NCI-H2196 (cell line): ENCODE results near the gene PRR20G.
A peak's percentile ranks its signal among the peaks of the same experiment; 100 is the strongest.
"Not testable (repeated sequence)": the region's sequence is repeated elsewhere in the genome, so short reads cannot be mapped to it uniquely, and the experiment has no call there.

Experiments used
- DNase-seq: peaks from one replicate; lab custom pipeline; 2025; ENCODE audit not compliant: unreplicated experiment; lab: John Stamatoyannopoulos, UW

PRR20G gene

DNA sequence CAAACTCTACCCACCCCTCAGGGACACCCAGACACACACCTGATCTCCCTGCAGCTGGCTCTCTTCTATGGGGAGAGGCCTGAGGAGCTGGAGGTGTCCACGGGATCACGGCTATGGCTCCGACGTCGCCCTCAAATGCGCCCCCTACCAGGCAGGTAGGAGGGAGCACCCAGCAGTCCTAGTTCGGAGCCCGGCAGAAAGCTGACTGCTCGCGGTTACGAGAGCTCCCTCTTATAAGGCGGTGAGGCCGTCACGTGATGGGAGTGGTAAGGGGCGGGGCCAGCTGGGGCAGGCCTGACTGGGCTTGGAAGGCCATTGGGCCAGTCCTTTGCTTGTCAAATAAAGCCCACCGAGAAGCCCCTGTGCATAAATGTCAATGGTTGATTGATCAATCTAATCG, at the start of gene PRR20G:
Gene PRR20G (minus strand): TSS at position 207 of the 400 bp plus-strand sequence. CDS start 681 bp downstream, outside the sequence.
- no peak for DNase-seq

DNA sequence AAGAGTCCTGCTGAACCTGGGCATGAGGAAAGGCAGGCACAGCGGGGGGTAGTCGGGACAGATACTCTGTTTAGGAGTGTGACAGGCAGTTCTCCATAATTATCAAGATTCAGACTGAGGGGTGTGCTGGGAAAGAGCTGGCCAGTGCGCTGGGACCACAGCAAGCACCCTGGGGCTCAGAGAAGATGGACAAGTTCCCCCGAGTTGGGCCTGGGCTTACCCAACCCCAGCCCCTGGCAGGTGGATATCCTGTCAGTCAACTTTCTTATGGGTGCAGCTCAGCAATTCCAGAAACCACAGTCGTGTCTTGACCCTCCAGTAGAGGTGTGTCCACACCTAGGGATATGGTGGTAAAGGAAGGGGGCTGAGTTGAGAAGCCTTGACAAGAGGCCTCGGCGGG, 49.2 kb upstream of the PRR20G start:
- no peak for DNase-seq

DNA sequence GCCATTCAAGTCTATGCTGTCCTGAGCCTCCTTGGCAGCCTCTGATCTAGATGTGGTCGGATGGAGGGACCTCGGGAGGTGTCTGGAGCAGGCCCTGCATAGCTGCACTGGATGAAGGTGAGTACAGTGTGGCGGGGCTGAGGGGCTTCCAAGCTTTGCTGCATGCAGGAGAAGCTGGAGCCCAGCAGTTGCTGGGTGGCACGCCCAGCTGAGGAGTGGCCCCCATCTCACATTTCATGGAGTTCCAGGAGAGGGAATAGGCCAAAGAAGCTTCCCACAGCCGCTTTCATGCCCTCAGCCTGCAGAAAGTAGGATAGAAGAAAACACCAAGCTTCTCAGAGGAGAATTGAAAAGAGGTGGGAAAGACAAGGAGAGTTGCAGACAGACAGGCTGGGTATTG, 48.3 kb upstream of the PRR20G start:
- no peak for DNase-seq

DNA sequence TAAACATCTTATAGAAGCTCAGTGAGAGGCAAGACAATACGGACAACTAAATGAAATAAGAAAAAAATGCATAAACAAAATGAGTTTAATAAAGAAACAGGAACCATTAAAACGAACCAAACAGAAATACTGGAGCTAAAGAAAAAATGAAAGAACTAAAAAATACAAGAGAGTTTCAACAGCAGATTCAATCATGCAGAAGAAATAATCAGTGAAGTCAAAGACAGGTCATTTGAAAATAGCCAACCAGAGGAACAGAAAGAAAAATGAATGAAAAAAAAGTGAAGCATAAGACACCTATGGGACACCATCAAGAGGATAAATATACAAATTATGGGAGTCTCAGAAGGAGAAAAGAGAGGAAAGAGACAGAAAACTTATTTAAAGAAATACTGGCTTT, 42.5 kb upstream of the PRR20G start:
- no peak for DNase-seq

DNA sequence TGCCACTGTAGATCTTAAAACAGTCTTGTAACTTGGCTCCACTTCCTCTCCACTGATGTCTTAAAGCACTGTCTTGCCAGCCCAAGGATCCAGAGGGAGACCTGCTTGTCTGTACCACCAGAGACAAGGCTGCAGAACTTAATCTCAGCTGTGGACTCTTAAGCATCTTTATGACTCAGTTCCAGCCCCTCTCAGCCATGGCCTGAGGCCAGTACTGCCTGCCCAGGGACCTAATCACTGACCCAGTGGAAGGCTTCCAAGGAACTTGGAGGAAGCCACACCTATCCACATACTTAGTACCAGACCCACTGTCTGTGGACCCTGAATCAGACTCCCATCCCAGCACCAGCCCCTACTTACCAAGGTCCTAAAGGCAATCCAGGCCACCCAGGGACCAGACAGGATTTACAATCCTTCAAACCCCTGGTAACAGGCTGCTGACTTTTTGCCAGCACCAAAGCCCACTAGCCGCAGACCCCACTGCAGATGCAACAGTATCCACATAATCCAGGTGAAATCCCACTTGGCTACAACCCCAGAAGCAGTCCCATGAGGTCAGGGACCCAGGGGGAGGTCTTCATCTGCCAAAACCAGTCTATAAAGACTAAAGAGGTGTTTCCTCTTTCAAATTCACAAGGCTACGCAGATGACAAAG, 41.9 kb upstream of the PRR20G start:
- no peak for DNase-seq

DNA sequence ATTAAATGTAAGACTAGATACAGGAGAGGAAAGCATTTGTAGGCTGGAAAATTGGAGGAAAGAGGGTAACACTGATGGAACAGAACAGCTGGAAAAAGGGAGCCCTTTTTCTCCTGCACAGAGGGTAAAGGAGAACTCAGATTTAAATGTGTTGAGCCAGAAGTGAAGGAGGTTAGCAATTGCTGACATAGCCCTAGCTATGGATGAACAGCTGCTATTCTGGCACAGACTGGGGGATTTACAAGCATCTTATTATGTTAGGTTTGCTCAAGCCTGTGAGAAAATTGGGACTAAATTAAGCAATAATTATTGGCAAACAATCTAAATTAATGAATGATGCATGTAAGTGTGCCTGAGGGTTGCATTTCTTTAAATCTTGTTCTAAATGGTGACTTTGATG, 40.6 kb upstream of the PRR20G start:
- no peak for DNase-seq

DNA sequence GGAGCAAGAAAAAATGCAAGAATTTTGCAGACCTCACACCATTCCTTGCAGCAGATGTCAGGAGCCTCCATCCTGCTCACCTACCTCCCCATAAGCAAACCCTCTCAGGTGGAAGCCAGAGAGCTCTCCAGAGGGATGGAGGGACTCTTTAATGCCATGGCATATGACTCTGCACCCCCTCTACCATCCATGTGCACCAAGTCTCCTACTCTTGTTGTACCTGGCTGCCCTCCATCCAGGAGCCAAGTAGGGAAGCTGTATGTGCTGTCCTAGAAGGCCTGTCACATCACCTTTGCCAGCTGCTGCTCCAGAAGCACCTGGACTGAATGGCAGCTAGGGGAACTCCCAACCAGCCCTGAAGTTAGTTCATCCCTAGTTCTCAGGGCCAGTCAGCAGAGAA, 38.5 kb upstream of the PRR20G start:
- no peak for DNase-seq

DNA sequence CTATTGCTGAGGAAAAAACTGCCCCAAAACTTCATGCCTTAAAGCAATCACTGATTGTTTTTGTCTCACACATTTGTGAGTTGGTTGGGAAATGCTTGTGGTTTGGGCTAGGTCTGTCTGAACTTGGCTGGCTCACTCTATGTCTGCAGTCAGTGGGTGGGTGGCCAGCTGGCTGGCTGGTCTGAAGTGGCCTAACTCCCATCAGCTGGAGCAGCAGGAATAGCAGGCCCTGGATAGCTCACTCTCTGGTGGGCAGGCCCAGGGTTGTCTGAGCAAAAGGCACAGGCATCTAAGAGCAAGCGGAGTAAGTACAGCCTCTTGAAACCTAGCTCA, 37.7 kb upstream of the PRR20G start:
- no peak for DNase-seq

DNA sequence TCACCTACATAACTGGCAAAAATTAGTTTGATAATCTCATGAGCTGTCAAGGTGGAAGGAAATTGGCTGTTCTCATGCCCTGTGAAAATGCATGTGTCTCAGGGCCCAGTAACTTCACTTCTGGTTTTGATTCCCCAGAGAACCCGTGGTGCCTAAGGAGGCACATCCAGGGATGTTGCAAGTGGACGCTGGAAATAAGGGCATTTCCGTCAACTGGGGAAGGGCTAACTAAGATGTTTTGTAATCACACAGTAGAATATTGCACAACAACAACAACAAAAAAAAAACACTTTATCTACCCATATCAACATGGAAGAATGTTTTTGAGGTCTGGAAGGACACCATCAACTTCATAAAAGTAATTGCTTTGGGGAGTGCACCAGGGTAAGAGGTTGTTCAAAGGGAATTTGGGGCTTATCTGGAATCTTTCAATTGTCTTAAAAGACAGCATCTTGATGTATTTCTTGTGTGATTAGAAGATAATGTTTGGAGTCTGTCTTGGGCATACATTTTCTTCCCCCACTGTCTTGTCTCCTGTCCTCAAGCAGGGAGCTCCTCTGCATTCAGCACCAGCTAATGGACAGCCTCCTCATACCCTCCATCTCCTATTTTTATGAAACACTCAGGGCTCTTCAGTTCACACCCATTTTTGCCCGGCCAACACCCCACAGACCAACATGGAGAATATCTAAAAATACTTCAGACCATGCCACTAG, 37.2 kb upstream of the PRR20G start:
- no peak for DNase-seq

DNA sequence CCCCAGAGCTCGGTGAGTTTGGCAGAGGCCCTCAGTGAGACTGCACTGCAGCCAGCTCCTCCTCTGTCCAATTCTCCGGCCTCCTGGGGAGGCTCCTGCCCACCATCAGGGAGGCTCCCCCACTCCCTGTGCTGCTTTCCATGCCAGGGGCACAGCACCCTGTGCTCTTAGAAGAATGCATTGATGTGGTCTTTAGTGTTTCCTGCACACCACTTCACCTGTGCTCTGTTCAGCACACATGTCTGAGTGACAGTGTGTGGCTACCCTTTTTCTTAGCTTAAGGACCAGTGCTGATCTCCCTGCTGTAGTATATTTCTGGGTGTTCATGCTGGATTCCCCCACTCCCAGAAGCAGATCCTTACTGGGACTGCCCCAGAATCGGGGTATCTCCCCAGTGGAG, 36.2 kb upstream of the PRR20G start:
- DNase-seq: no peak

DNA sequence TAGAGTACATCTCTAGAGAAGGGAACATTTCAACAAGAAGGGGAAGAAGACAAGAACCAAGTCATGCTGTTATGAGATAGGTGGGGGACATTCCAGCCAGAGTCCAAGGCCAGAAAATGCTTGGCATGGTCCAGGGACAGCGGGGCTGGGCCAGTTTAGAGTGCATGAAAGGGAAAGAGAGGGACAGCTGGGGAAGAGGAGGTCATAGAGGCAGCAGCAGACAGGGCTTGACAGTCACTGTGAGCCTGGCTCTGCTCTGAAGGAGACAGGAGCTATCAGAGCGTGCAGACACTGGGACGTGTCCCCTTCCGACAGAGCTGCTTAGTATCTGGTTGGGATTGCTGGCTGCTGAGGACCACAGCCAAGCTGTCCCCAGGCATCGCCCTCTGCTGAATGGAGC, 35.7 kb upstream of the PRR20G start:
- DNase-seq: no peak

DNA sequence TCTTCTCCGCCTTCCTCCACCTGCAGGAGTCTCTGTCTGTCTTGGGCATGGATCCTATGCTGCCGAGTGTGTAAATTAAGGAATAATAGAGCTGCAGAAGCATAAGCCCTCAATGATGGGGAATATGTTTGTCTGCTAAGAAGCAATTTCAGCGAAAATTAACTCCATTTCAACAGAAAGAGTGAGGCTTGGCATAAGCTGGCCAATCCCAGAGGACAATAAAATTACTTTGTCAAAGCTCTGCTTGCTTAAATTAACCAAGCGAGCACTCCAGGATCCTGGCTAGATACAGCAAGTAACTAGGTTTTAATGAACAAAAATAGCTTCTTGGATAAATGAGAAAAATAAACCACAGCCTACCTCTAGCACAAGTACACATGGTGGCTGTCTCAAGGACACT, 33.5 kb upstream of the PRR20G start:
- no peak for DNase-seq

DNA sequence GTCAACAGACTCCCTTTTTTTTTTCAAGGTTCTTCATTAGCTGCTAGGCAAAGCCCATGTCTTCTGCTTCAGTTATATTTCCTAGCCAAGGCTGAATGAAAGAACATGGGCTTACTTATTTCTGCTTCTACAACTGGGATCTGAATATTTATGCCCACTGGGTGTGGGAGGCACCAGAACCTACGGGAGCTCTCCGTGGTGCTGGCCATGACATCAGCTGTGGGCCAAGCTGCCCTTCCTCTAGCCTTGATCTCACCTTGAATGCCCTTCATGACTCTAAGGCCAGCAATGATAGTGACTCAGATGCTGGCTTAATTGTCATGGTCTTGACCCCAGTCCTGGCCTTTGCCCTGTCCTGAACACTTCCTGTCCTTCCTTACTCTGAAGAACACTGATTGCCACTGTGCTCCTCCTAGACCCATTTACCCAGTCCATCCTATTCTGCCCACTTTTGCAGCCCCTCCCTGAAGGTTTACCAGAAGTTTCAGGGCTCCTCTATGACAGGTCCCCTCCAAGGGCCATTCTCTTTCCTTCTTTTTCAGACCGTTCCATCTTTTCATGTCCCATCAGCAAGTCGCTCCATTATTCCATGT, 32.8 kb upstream of the PRR20G start:
- no peak for DNase-seq

DNA sequence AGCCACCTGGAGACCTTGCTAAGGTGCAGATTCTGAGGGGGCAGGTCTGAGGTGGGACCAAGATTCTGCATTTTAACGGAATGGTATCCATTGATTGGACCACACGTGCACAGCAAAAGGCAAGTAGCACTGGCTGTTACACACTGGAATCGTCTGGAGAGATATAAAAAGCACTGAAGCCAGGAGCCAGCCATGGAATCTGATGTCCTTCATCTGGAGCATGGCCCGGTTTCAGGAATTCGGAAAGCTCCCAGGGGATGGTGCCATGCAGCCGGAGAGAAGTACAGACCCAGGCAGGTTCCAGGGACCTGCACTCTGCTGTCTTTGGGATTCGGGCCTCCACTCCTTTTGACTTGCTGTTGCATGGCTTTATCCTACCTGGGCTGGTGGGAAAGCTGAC, 28.8 kb upstream of the PRR20G start:
- DNase-seq: no peak

DNA sequence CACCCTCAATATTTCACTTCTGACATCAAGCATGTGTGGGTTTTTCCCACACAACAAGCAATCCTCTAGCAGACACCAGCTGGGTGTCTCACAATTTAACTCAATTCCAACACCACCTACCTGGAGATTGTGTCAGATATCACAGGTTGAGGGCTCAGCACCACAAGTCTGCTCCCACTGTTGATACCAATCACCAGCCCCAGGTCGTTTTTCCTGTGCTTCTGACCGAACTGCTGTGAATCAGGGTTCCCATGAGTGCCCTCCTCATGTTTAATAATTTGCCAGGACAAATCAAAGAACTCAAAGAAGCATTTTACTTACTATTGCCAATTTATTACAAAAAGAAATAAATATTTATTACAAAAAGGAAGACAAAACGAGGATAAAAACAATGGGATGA, 25.0 kb upstream of the PRR20G start:
- DNase-seq: no peak

DNA sequence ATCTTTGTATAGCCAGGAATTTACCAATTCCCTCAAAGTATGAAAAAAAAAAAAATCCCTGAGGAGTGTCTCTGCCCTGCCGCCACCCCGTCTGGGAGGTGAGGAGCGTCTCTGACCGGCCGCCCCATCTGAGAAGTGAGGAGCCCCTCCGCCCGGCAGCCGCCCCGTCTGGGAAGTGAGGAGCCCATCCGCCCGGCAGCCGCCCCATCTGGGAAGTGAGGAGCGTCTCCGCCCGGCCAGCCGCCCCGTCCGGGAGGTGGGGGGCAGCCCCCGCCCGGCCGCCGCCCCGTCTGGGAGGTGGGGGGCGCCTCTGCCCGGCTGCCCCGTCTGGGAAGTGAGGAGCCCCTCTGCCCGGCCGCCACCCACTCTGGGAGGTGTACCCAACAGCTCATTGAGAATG, 21.0 kb upstream of the PRR20G start:
- DNase-seq: not testable (repeated sequence)

DNA sequence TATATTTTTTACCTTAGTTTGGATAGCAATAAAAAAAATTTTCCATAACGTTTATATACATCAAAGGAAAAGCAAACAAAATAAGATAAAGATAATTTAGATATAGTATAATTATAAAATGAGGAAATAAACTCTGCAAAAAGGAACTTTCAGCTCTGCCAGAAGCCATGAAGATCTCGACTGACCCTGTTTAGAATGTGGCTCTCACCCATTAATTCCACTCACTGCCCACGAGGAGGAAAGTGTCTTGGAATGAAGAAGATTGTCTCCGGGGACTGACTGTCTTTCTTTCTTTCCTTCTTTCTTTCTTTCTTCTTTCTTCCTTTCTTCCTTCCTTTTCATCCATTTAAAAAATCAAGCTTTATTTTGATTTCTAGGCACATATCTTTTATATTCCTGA, 20.1 kb upstream of the PRR20G start:
- DNase-seq: no peak

DNA sequence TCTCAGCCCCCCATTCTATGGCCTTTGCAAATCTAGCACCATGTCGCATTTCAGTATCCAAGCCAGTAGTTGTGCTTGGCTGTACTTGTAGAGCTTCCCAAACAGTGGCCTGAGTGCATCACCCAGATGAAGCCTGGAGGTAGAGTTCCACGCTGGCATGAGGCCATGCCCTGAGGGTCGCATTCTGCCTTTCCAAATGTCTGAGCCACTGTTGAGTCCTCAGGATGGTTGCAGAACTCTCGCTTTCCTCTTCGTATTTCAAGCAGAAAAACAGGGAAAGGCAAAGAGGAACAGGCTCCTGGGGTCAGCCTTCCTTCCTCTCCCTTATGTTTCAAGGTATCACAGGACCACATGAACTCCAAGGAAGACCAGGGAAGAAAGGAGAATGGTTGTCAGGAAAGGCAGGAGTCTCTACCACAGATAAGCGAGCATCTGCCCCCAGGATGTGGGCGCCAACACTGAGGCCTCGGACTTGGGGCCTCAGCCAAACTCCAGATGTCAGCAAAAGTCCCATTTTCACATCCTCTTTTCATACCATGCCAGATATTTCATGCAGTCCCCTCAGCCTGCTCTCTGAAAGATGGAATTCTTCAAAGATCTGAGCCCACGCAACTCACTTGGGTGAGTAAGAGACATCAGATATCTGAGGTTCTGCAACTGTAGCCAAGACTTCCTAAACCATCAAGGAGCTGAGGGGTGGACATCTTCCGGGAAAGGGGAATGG, 19.4 kb upstream of the PRR20G start:
- DNase-seq: no peak

DNA sequence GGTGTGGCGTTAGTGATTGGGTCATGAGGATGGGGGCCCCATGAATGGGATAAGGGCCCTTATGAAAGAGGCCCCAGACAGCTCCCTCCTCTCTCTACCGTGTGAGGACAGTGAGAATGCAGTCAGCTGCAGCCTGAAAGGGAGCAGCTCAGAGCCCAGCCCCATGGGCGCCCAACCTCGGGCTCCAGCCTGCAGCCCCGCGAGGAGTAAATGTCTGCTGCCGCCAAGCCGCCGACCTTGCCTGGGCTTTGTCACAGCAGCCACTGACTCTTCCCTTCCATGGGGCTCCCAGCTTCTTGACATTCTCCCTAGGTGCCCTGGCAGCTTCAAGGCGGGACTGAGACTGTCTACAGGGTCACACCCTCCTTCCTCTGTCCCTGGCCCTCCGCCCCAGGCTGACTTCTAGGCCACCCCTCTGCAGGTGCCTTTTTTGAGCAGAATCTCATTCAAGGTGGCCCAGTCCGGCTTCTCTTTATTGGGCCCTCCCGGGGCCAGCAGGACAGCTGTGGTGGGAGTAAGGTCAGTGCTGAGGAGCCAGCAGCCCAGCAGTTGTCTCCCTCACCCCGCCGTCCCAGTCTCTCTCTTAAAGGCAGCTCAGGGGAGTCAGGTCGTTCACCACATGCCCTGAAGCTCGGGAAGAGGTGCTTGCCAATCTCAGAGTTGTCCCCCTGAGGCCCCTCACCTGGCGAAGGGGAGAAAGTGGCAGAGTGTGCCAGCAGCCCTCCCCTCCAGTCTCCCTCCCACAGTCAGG, 18.7 kb upstream of the PRR20G start:
- no peak for DNase-seq

DNA sequence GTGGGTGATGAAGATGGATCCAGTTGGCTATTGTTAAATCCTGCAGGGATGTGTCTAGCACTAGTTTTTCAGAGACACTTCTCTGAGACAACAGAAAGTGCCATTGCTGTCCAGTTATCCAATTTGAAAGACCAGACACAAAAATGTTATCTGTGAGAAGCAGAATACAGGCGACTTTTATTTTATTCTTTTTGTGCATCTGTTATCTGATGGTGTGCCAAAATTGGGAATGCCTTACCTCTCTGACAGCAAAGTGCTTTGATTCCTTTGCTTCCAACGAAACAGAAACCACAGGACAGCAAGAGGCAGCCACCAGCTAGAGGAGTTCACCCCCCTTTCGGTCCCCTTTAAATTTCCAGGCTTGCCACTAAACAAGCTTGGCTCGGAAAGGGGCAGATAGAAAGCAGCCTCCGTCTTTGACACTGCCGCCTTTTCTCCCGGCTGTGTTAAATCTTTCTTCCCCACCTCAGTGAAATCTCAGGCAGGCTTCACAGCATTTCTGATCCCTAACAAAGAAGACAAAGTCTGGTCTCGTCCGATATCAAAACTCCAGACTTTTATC, 17.7 kb upstream of the PRR20G start:
- no peak for DNase-seq

DNA sequence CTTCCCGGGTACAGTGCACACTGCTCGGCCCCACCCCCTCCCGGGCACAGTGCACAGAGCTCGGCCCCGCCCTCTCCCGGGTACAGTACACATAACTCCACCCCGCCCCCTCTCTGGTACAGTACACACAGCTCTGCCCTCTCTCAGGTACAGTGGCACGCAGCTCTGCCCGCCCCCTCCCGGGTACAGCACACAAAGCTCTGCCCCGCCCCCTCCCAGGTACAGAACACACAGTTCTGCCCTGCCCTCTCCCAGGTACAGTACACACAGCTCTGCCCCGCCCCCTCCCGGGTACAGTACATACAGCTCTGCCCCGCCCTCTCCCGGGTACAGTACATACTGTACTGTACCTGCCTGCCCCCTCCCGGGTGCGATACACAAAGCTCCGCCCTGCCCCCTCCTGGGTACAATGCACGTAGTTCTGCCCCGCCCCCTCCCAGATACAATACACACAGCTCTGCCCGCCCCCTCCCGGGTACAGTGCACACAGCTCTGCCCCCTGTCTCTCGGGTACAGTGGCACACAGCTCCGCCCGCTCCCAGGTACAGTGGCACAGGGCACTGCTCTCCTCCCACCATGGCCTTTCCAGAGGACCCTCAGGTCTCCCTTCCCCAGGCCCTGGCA, 16.4 kb upstream of the PRR20G start:
- peak; percentile 97 for DNase-seq
